HepG2 (cell line): ENCODE results near the gene RHBDD2. TPM values are rescaled to one million over a fixed set of nuclear protein-coding genes. Genes with fewer than 3 reads are reported as not detected.

ENCODE experiments used
- AGO2 ChIP-seq: fragments of 200-400 bp; formaldehyde crosslinking; optimal IDR thresholded peaks from 2 replicates; pipeline ENCODE3; 2017; ENCODE audit warnings: mild to moderate bottlenecking, low read depth, low read length, moderate library complexity
- AKAP8 ChIP-seq: sonication (generic); formaldehyde crosslinking; IDR thresholded peaks from 2 replicates; pipeline ENCODE4 v1.5.1; 2020; ENCODE audit warnings: mild to moderate bottlenecking, missing genetic modification reagents
- BORCS8-MEF2B ChIP-seq: sonication (generic); formaldehyde crosslinking; IDR thresholded peaks from 2 replicates; pipeline ENCODE4 v1.8.0; 2022; ENCODE audit warnings: mild to moderate bottlenecking, missing genetic modification reagents
- CENPT ChIP-seq: sonication (generic); formaldehyde crosslinking; IDR thresholded peaks from 2 replicates; pipeline ENCODE4 v1.8.0; 2022; ENCODE audit warnings: low read depth, mild to moderate bottlenecking, moderate library complexity, missing genetic modification reagents
- DMAP1 ChIP-seq: IDR thresholded peaks from 2 replicates; pipeline ENCODE4 v1.6.1; 2016
- GATAD1 ChIP-seq: IDR thresholded peaks from 2 replicates; pipeline ENCODE4 v1.6.1; 2016; ENCODE audit warnings: missing genetic modification reagents, missing compliant biosample characterization
- HHEX ChIP-seq: IDR thresholded peaks from 2 replicates; pipeline ENCODE4 v1.6.1; 2016; ENCODE audit warnings: control low read depth
- HNRNPH1 ChIP-seq: fragments of 200-400 bp; formaldehyde crosslinking; optimal IDR thresholded peaks from 2 replicates; pipeline ENCODE3; 2017; ENCODE audit warnings: mild to moderate bottlenecking, low read depth, low read length
- HOXA5 ChIP-seq: sonication (generic); formaldehyde crosslinking; IDR thresholded peaks from 2 replicates; pipeline ENCODE4 v1.4.0; 2020; ENCODE audit warnings: missing genetic modification reagents
- MXD3 ChIP-seq: IDR thresholded peaks from 2 replicates; pipeline ENCODE4 v1.6.1; 2016; ENCODE audit warnings: mild to moderate bottlenecking, missing biosample characterization, missing genetic modification reagents
- POLR2AphosphoS5 ChIP-seq: IDR thresholded peaks from 2 replicates; pipeline ENCODE4 v1.6.1; 2012; ENCODE audit warnings: low read depth, low read length
- PTBP1 ChIP-seq: fragments of 200-400 bp; formaldehyde crosslinking; IDR thresholded peaks from 2 replicates; pipeline ENCODE4 v1.6.1; 2018; ENCODE audit warnings: low read length, low read depth; ENCODE audit not compliant: poor library complexity, severe bottlenecking
- REXO4 ChIP-seq: sonication (generic); formaldehyde crosslinking; IDR thresholded peaks from 2 replicates; pipeline ENCODE4 v1.8.0; 2022; ENCODE audit warnings: missing genetic modification reagents, mild to moderate bottlenecking, borderline replicate concordance
- SALL1 ChIP-seq: sonication (generic); formaldehyde crosslinking; IDR thresholded peaks from 2 replicates; pipeline ENCODE4 v1.8.0; 2022; ENCODE audit warnings: mild to moderate bottlenecking, missing genetic modification reagents
- SOX13 ChIP-seq, 3 experiments: fragments of 450-650 bp in 1 of 3; sonication (generic) in 1 of 3; formaldehyde crosslinking in 1 of 3; IDR thresholded peaks in 2 of 3; conservative IDR thresholded peaks in 1 of 3; 2 replicates each; pipeline versions ENCODE4 v1.5.0 to v1.6.1; 2016 to 2020; ENCODE audit warnings: antibody characterized with exemption in 1 of 3, mild to moderate bottlenecking in 1 of 3, missing compliant biosample characterization in 1 of 3, missing genetic modification reagents in 1 of 3, moderate library complexity in 1 of 3
- SP4 ChIP-seq: sonication (generic); formaldehyde crosslinking; IDR thresholded peaks from 2 replicates; pipeline ENCODE4 v1.8.1; 2023; ENCODE audit warnings: mild to moderate bottlenecking, missing genetic modification reagents
- SPEN ChIP-seq: sonication (generic); formaldehyde crosslinking; IDR thresholded peaks from 2 replicates; pipeline ENCODE4 v1.5.1; 2020; ENCODE audit warnings: low read depth, mild to moderate bottlenecking, missing genetic modification reagents
- TOPORS ChIP-seq: sonication (generic); formaldehyde crosslinking; IDR thresholded peaks from 2 replicates; pipeline ENCODE4 v1.8.0; 2023; ENCODE audit warnings: mild to moderate bottlenecking, missing genetic modification reagents
- ZBTB25 ChIP-seq: IDR thresholded peaks from 2 replicates; pipeline ENCODE4 v1.6.1; 2018; ENCODE audit warnings: missing genetic modification reagents
- ZBTB7A ChIP-seq: sonication (generic); formaldehyde crosslinking; IDR thresholded peaks from 2 replicates; pipeline ENCODE4 v1.8.0; 2022; ENCODE audit warnings: mild to moderate bottlenecking, missing genetic modification reagents
- ZNF354B ChIP-seq: sonication (generic); formaldehyde crosslinking; IDR thresholded peaks from 2 replicates; pipeline ENCODE4 v1.8.0; 2022; ENCODE audit warnings: mild to moderate bottlenecking, missing genetic modification reagents
- ZNF567 ChIP-seq: sonication (generic); formaldehyde crosslinking; IDR thresholded peaks from 2 replicates; pipeline ENCODE4 v1.8.1; 2023; ENCODE audit warnings: mild to moderate bottlenecking, missing genetic modification reagents, borderline replicate concordance
- ZNF589 ChIP-seq: sonication (generic); formaldehyde crosslinking; conservative IDR thresholded peaks from 2 replicates; pipeline ENCODE4 v1.8.0; 2022; ENCODE audit warnings: mild to moderate bottlenecking, moderate library complexity, missing genetic modification reagents
- ZNF597 ChIP-seq: sonication (generic); formaldehyde crosslinking; IDR thresholded peaks from 2 replicates; pipeline ENCODE4 v1.5.0; 2020; ENCODE audit warnings: missing genetic modification reagents
- polyA plus RNA-seq, 8 experiments: library from polyadenylated mRNA; depleted of rRNA in 3 of 8; stranded (reverse) in 7 of 8; unstranded in 1 of 8; fragments of >200 nt; fragmentation: Illumina TruSeq in 4 of 8; extraction: Trizol in 4 of 8; gene quantifications; 2 replicates each; pipeline versions ENCODE4 v1.2.1 to v1.2.3, GENCODE V29; 2011 to 2016; ENCODE audit warnings: low read depth in 4 of 8, missing spikeins in 1 of 8, mixed read lengths in 1 of 8; ENCODE audit not compliant: insufficient read depth in 1 of 8
- total RNA-seq, 5 experiments: library from RNA; depleted of rRNA; stranded (reverse); fragments of >200 nt; fragmentation: Illumina TruSeq; extraction: Trizol; gene quantifications; 2 replicates each; pipeline ENCODE4 v1.2.3, GENCODE V29; 2016; ENCODE audit warnings: low read depth in 1 of 5
- TF ChIP-seq, protein P1 (sequence below): sonication (generic); formaldehyde crosslinking; IDR thresholded peaks from 2 replicates; pipeline ENCODE4 v1.4.0; 2020; ENCODE audit warnings: missing genetic modification reagents

The RHBDD2 gene
- total and polyA plus RNA-seq, 2 of the 13 experiments (the other 11 are each of a cell fraction or from before 2014, with no cell fraction given): 23.1 to 26.4 TPM

- TF ChIP-seq MXD3: no peak; the same call in 1 of the 2 replicates
- TF ChIP-seq ZNF597 (CRISPR knock-in tag): no peak
- TF ChIP-seq CENPT (CRISPR knock-in tag): 0 out of 2 replicates have a peak, but pooled peaks have one; percentile 19
- no peak for TF ChIP-seq HNRNPH1
- peak; percentile 67; the same call in 1 of the 2 replicates for TF ChIP-seq SPEN (CRISPR knock-in tag)
- peak; percentile 100 for TF ChIP-seq TOPORS
- no peak; the same call in 1 of the 2 replicates for TF ChIP-seq REXO4 (CRISPR knock-in tag)
- TF ChIP-seq HHEX (CRISPR knock-in tag): no peak
- no peak for TF ChIP-seq PTBP1
- TF ChIP-seq GATAD1 (CRISPR knock-in tag): peak; percentile 60
- peak; percentile 91; the same call in 1 of the 2 replicates for TF ChIP-seq ZNF354B (CRISPR knock-in tag)
- no peak for TF ChIP-seq AGO2
- peak; percentile 86 for TF ChIP-seq HOXA5 (CRISPR knock-in tag)
- TF ChIP-seq SP4 (CRISPR knock-in tag): peak; percentile 100
- TF ChIP-seq, protein P1, sequence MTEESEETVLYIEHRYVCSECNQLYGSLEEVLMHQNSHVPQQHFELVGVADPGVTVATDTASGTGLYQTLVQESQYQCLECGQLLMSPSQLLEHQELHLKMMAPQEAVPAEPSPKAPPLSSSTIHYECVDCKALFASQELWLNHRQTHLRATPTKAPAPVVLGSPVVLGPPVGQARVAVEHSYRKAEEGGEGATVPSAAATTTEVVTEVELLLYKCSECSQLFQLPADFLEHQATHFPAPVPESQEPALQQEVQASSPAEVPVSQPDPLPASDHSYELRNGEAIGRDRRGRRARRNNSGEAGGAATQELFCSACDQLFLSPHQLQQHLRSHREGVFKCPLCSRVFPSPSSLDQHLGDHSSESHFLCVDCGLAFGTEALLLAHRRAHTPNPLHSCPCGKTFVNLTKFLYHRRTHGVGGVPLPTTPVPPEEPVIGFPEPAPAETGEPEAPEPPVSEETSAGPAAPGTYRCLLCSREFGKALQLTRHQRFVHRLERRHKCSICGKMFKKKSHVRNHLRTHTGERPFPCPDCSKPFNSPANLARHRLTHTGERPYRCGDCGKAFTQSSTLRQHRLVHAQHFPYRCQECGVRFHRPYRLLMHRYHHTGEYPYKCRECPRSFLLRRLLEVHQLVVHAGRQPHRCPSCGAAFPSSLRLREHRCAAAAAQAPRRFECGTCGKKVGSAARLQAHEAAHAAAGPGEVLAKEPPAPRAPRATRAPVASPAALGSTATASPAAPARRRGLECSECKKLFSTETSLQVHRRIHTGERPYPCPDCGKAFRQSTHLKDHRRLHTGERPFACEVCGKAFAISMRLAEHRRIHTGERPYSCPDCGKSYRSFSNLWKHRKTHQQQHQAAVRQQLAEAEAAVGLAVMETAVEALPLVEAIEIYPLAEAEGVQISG (CRISPR knock-in tag): peak; percentile 88
- TF ChIP-seq AKAP8 (CRISPR knock-in tag): peak; percentile 72; the same call in 1 of the 2 replicates
- TF ChIP-seq ZBTB7A (CRISPR knock-in tag): 0 out of 2 replicates have a peak, but pooled peaks have one; percentile 31
- peak; percentile 69; the same call in 1 of the 2 replicates for TF ChIP-seq SOX13 (IDR thresholded peaks at IDR 0.05)
- peak; percentile 26 to 40; a peak in 1 of 4 replicates for TF ChIP-seq SOX13 (CRISPR knock-in tag; conservative IDR thresholded peaks at IDR 0.05 in 1 of 2, IDR thresholded peaks at IDR 0.05 in 1 of 2)
- TF ChIP-seq BORCS8-MEF2B (CRISPR knock-in tag): peak; percentile 74
- peak; percentile 48; the same call in 1 of the 2 replicates for TF ChIP-seq ZBTB25 (CRISPR knock-in tag)
- peak; percentile 86 for TF ChIP-seq SALL1 (CRISPR knock-in tag)
- TF ChIP-seq DMAP1 (CRISPR knock-in tag): no peak
- 0 out of 2 replicates have a peak, but pooled peaks have one; percentile 20 for TF ChIP-seq ZNF589 (CRISPR knock-in tag)
- peak; percentile 99 for TF ChIP-seq POLR2AphosphoS5
- peak; percentile 98 for TF ChIP-seq ZNF567 (CRISPR knock-in tag)
Measured at GRCh38 chr7:75914655-75915415, 36.0 kb downstream of the RHBDD2 start, which contains the start of gene POR (continued).
